Fibroblast of skin of right quadriceps (primary cell): Measurements from ENCODE around the gene RCOR1.
"Not testable (repeated sequence)": the region's sequence is repeated elsewhere in the genome, so short reads cannot be mapped to it uniquely, and the experiment has no call there.

ENCODE experiments used
- DNase-seq: peaks from one replicate; pipeline ENCODE4 v3.0.0-alpha.2; 2013

Gene RCOR1

GRCh38 chr14:102593825-102594137 is 1.3 kb downstream of the RCOR1 start:
- peak; percentile 37 for DNase-seq

GRCh38 chr14:102594514-102595175 is 2.2 kb downstream of the RCOR1 start:
- peak; percentile 53 for DNase-seq

GRCh38 chr14:102601378-102601925 is 9.0 kb downstream of the RCOR1 start:
- DNase-seq: no peak

- DNase-seq: no peak
These were observed 10.2 kb downstream of the RCOR1 start for GRCh38 chr14:102602421-102603292.

- DNase-seq: no peak
These were observed 11.0 kb downstream of the RCOR1 start for GRCh38 chr14:102603293-102603907.

- DNase-seq: no peak
These were observed 11.7 kb downstream of the RCOR1 start for GRCh38 chr14:102604183-102604582.

- DNase-seq: no peak
These were observed 12.6 kb downstream of the RCOR1 start for GRCh38 chr14:102605029-102605428.

GRCh38 chr14:102606296-102606695 is 13.8 kb downstream of the RCOR1 start:
- no peak for DNase-seq

- no peak for DNase-seq
These were observed 15.6 kb downstream of the RCOR1 start for GRCh38 chr14:102608064-102608446.

GRCh38 chr14:102610968-102611811 is 18.7 kb downstream of the RCOR1 start:
- no peak for DNase-seq

- DNase-seq: no peak
These were observed 23.9 kb downstream of the RCOR1 start for GRCh38 chr14:102616318-102616717.

GRCh38 chr14:102616799-102617198 is 24.4 kb downstream of the RCOR1 start:
- DNase-seq: no peak

GRCh38 chr14:102619012-102619411 is 26.6 kb downstream of the RCOR1 start:
- not testable (repeated sequence) for DNase-seq

- peak; percentile 76 for DNase-seq
These were observed 28.0 kb downstream of the RCOR1 start for GRCh38 chr14:102620413-102620812.

- no peak for DNase-seq
These were observed 29.9 kb downstream of the RCOR1 start for GRCh38 chr14:102622262-102622885.

- DNase-seq: no peak
These were observed 32.2 kb downstream of the RCOR1 start for GRCh38 chr14:102624666-102625065.

GRCh38 chr14:102625564-102626296 is 33.3 kb downstream of the RCOR1 start:
- DNase-seq: no peak

GRCh38 chr14:102626530-102626929 is 34.1 kb downstream of the RCOR1 start:
- DNase-seq: no peak

GRCh38 chr14:102629011-102629444 is 36.6 kb downstream of the RCOR1 start:
- no peak for DNase-seq

GRCh38 chr14:102629808-102630350 is 37.4 kb downstream of the RCOR1 start:
- no peak for DNase-seq

- no peak for DNase-seq
These were observed 38.0 kb downstream of the RCOR1 start for GRCh38 chr14:102630405-102630804.
